ENCODE data around the gene GARIN5A. TPM values are rescaled to one million over a fixed set of nuclear protein-coding genes. Genes with fewer than 3 reads are reported as not detected.

Gene GARIN5A
- total and polyA plus RNA-seq, 2 of the 8 experiments (the other 6 are each of a cell fraction or from before 2014, with no cell fraction given): 9.1 to 18.5 TPM

- peaks cover 2 to 14% (median 11%) of the 10 kb centered on the region in 4 experiments for H3K4me1 ChIP-seq (replicated peaks in 1 of 4; ENCODE audit: control insufficient read depth in 3 of 4, insufficient read depth in 4 of 4, low read length in 3 of 4)
- no peaks in the 10 kb centered on the region for H4K20me1 ChIP-seq (replicated peaks in 1 of 2; ENCODE audit: control insufficient read depth in 1 of 2, insufficient read depth in 2 of 2, low read length in 2 of 2)
- no peak overlapping the region for H4K5ac ChIP-seq (ENCODE audit: insufficient read length, low read depth, low read length)
- ChIA-PET POLR2A (ENCODE audit: partially characterized antibody) (interaction anchor here (0.7 to 2.0 kb wide), 4 partner anchors 12 to 49 kb away, joined by 3 to 8 read pairs (median 4); partner anchors contain the start of genes POLD1 and SPIB), CTCF (ENCODE audit: partially characterized antibody) (interaction anchor here (1.2 kb wide), 1 partner anchor 103 kb away, joined by 3 read pairs; no protein-coding TSS in a partner anchor)
- H3K4me2 ChIP-seq (ENCODE audit: insufficient read depth in 1 of 2, low read depth in 2 of 2, low read length in 2 of 2): peak overlapping the region; percentile 70 to 83; a peak in 3 of 4 replicates
- H2BK120ac ChIP-seq (replicated peaks; ENCODE audit: low read depth, low read length): no peak overlapping the region
- peak overlapping the region in 1 of 4 experiments; percentile 74; a peak in 3 of 8 replicates for H3K4me3 ChIP-seq (ENCODE audit: extremely low read depth in 1 of 4, insufficient read depth in 2 of 4, low read depth in 3 of 4, low read length in 4 of 4)
- H3K9me3 ChIP-seq (ENCODE audit: insufficient read depth in 2 of 2, low read depth in 1 of 2, low read length in 1 of 2): no peaks in the 10 kb centered on the region
- no peak overlapping the region for H3K14ac ChIP-seq (ENCODE audit: insufficient read length)
- peaks cover 3% of the 10 kb centered on the region; the same call in 1 of the 2 replicates for H3K23me2 ChIP-seq (ENCODE audit: low read depth, low read length)
- no peak overlapping the region for H3K56ac ChIP-seq (replicated peaks; ENCODE audit: insufficient read length, low read depth, low read length)
- H2BK12ac ChIP-seq (ENCODE audit: low read depth, low read length): peak overlapping the region; percentile 27; the same call in 1 of the 2 replicates
- H3K4ac ChIP-seq (replicated peaks; ENCODE audit: insufficient read length, low read depth, low read length): no peak overlapping the region
- no peak for DNase-seq (ENCODE audit: low read depth in 1 of 2, low spot score in 2 of 2)
- H4K8ac ChIP-seq (ENCODE audit: extremely low read depth, insufficient read depth, low read length): no peak overlapping the region
- TF ChIP-seq SRF (IDR thresholded peaks at IDR 0.05; ENCODE audit: low read depth, low read length) (no peak), TBP (IDR thresholded peaks at IDR 0.05; ENCODE audit: low read depth, low read length) (no peak), RBBP5 (IDR thresholded peaks at IDR 0.05; ENCODE audit: borderline replicate concordance, low read depth, low read length) (no peak), NANOG (IDR thresholded peaks at IDR 0.05; ENCODE audit: insufficient read depth, low read depth, low read length, poor library complexity, severe bottlenecking) (no peak)
- peak overlapping the region; percentile 83; the same call in 1 of the 2 replicates for H2AK5ac ChIP-seq (ENCODE audit: low read depth, low read length)
- no peak for FAIRE-seq
- H4K91ac ChIP-seq (replicated peaks; ENCODE audit: insufficient read length, low read length): peak overlapping the region; percentile 68
- H2BK15ac ChIP-seq (ENCODE audit: low read length): peak overlapping the region; percentile 72; the same call in 1 of the 2 replicates
- H3K79me1 ChIP-seq (ENCODE audit: low read depth, low read length): no peaks in the 10 kb centered on the region
- peak overlapping the region; percentile 71; the same call in 1 of the 2 replicates for H2BK5ac ChIP-seq (ENCODE audit: low read depth, low read length)
- H3K23ac ChIP-seq (ENCODE audit: insufficient read length): no peak overlapping the region
- H3K18ac ChIP-seq (ENCODE audit: extremely low read depth, low read length): peak overlapping the region; percentile 95
- H3K27ac ChIP-seq (ENCODE audit: low read depth, low read length): no peak overlapping the region
- H3K36me3 ChIP-seq (ENCODE audit: control insufficient read depth in 2 of 4, insufficient read depth in 4 of 4, low read length in 3 of 4): no peaks in the 10 kb centered on the region
- 86% methylated on average over 19 of the region's 19 CpGs; no CpG with 5 or more reads in 1 of the 2 experiments for WGBS, 2 experiments (ENCODE audit: extremely low coverage in 1 of 2, insufficient coverage in 1 of 2, insufficient read length in 1 of 2, insufficient replicate concordance in 2 of 2, low coverage in 1 of 2, low lambda C conversion rate in 2 of 2, missing lambda C conversion rate in 1 of 2)
- no peak overlapping the region; a peak in 1 of 7 replicates for H3K9ac ChIP-seq (replicated peaks in 1 of 4; ENCODE audit: extremely low read depth in 1 of 4, low read depth in 3 of 4, low read length in 3 of 4)
- H3K79me2 ChIP-seq (ENCODE audit: control insufficient read depth in 1 of 2, insufficient read depth in 2 of 2, low read length in 2 of 2): no peaks in the 10 kb centered on the region
- peak overlapping the region; percentile 14; the same call in 1 of the 2 replicates for H2AFZ ChIP-seq (ENCODE audit: low read length)
- H3K27me3 ChIP-seq (replicated peaks in 1 of 4; ENCODE audit: control insufficient read depth in 3 of 4, extremely low read depth in 1 of 4, insufficient read depth in 3 of 4, low read length in 3 of 4): peaks cover 0 to 16% (median 6%) of the 10 kb centered on the region in 4 experiments; a peak in 4 of 7 replicates
- H2BK20ac ChIP-seq (ENCODE audit: low read length): peak overlapping the region; percentile 90; the same call in 1 of the 2 replicates
Measured at GRCh38 chr19:50433201-50434180, 43.2 kb downstream of the GARIN5A start.
